Esophagus muscularis mucosa (tissue), 3 donors: ENCODE results near the gene TMEM140.
"Not testable (repeated sequence)": the region's sequence is repeated elsewhere in the genome, so short reads cannot be mapped to it uniquely, and the experiment has no call there.

Source experiments
- CTCF ChIP-seq, 3 experiments: fragments of 200-600 bp in 2 of 3; fragments of 450-650 bp in 1 of 3; sonication (generic) in 2 of 3; IDR thresholded peaks; one replicate each; pipeline ENCODE4 v1.5.1; 2017 to 2019; ENCODE audit warnings: antibody characterized with exemption in 3 of 3, mild to moderate bottlenecking in 2 of 3, moderate library complexity in 1 of 3
- POLR2A ChIP-seq: fragments of 450-650 bp; IDR thresholded peaks from one replicate; pipeline ENCODE4 v1.6.1; 2017; ENCODE audit warnings: antibody characterized with exemption, moderate library complexity, mild to moderate bottlenecking, low read depth

- not testable (repeated sequence) for TF ChIP-seq CTCF (IDR thresholded peaks at IDR 0.05); POLR2A
Measured at GRCh38 chr7:135211946-135212685, 64.2 kb downstream of the TMEM140 start.
